HepG2 (cell line): Measurements from ENCODE around the gene GFPT1. TPM values are rescaled to one million over a fixed set of nuclear protein-coding genes. Genes with fewer than 3 reads are reported as not detected.

Source experiments
- HDAC6 ChIP-seq: fragments of 200-600 bp; sonication (generic); IDR thresholded peaks from 2 replicates; pipeline ENCODE4 v1.7.0; 2017; ENCODE audit warnings: mild to moderate bottlenecking, antibody characterized with exemption, low read length, low read depth
- HNF4G ChIP-seq, 2 experiments: sonication (generic) in 1 of 2; formaldehyde crosslinking in 1 of 2; IDR thresholded peaks; 2 replicates each; pipeline versions ENCODE4 v1.4.0 to v1.6.1; 2011 to 2020; ENCODE audit warnings: borderline replicate concordance in 2 of 2, low read depth in 2 of 2, mild to moderate bottlenecking in 2 of 2, low read length in 1 of 2, missing genetic modification reagents in 1 of 2, moderate library complexity in 1 of 2
- IKZF5 ChIP-seq: IDR thresholded peaks from 2 replicates; pipeline ENCODE4 v1.6.1; 2018; ENCODE audit warnings: missing genetic modification reagents, mild to moderate bottlenecking, missing compliant biosample characterization
- JUND ChIP-seq: sonication (generic); formaldehyde crosslinking; IDR thresholded peaks from 2 replicates; pipeline ENCODE4 v1.8.0; 2022; ENCODE audit warnings: mild to moderate bottlenecking, missing genetic modification reagents
- MLLT10 ChIP-seq: sonication (generic); formaldehyde crosslinking; IDR thresholded peaks from 2 replicates; pipeline ENCODE4 v1.4.0; 2020; ENCODE audit warnings: missing genetic modification reagents
- MXI1 ChIP-seq: IDR thresholded peaks from 3 replicates; pipeline ENCODE4 v1.6.1; 2012; ENCODE audit warnings: low read depth, low read length, inconsistent platforms, borderline replicate concordance
- NR1H2 ChIP-seq: sonication (generic); formaldehyde crosslinking; IDR thresholded peaks from 2 replicates; pipeline ENCODE4 v1.8.1; 2022; ENCODE audit warnings: low read depth, missing genetic modification reagents, borderline replicate concordance
- NR3C1 ChIP-seq: sonication (generic); formaldehyde crosslinking; IDR thresholded peaks from 2 replicates; pipeline ENCODE4 v1.4.0; 2020; ENCODE audit warnings: missing genetic modification reagents
- SOX5 ChIP-seq: IDR thresholded peaks from 2 replicates; pipeline ENCODE4 v1.6.1; 2016; ENCODE audit warnings: borderline replicate concordance
- SRSF4 ChIP-seq: fragments of 200-400 bp; formaldehyde crosslinking; IDR thresholded peaks from one replicate; pipeline ENCODE4 v1.6.1; 2018; ENCODE audit warnings: mild to moderate bottlenecking, low read depth, low read length, moderate library complexity; ENCODE audit not compliant: poor library complexity, severe bottlenecking
- TMF1 ChIP-seq: sonication (generic); formaldehyde crosslinking; IDR thresholded peaks from 2 replicates; pipeline ENCODE4 v1.8.1; 2022; ENCODE audit warnings: low read depth, missing genetic modification reagents
- YEATS2 ChIP-seq: sonication (generic); formaldehyde crosslinking; IDR thresholded peaks from 2 replicates; pipeline ENCODE4 v1.4.0; 2020; ENCODE audit warnings: missing genetic modification reagents, borderline replicate concordance
- ZBTB42 ChIP-seq: sonication (generic); formaldehyde crosslinking; IDR thresholded peaks from 2 replicates; pipeline ENCODE4 v1.5.0; 2020; ENCODE audit warnings: mild to moderate bottlenecking, missing genetic modification reagents
- ZKSCAN1 ChIP-seq: fragments of 150-350 bp; IDR thresholded peaks from 2 replicates; pipeline ENCODE4 v1.6.1; 2014; ENCODE audit warnings: low read length
- ZNF577 ChIP-seq: sonication (generic); formaldehyde crosslinking; IDR thresholded peaks from 2 replicates; pipeline ENCODE4 v1.4.0; 2020; ENCODE audit warnings: mild to moderate bottlenecking, low read depth, missing genetic modification reagents, borderline replicate concordance
- ZNF772 ChIP-seq: sonication (generic); formaldehyde crosslinking; IDR thresholded peaks from 2 replicates; pipeline ENCODE4 v1.5.0; 2020; ENCODE audit warnings: mild to moderate bottlenecking, missing genetic modification reagents
- polyA plus RNA-seq, 8 experiments: library from polyadenylated mRNA; depleted of rRNA in 3 of 8; stranded (reverse) in 7 of 8; unstranded in 1 of 8; fragments of >200 nt; fragmentation: Illumina TruSeq in 4 of 8; extraction: Trizol in 4 of 8; gene quantifications; 2 replicates each; pipeline versions ENCODE4 v1.2.1 to v1.2.3, GENCODE V29; 2011 to 2016; ENCODE audit warnings: low read depth in 4 of 8, missing spikeins in 1 of 8, mixed read lengths in 1 of 8; ENCODE audit not compliant: insufficient read depth in 1 of 8
- total RNA-seq, 5 experiments: library from RNA; depleted of rRNA; stranded (reverse); fragments of >200 nt; fragmentation: Illumina TruSeq; extraction: Trizol; gene quantifications; 2 replicates each; pipeline ENCODE4 v1.2.3, GENCODE V29; 2016; ENCODE audit warnings: low read depth in 1 of 5
- TF ChIP-seq, protein P1 (sequence below): sonication (generic); formaldehyde crosslinking; conservative IDR thresholded peaks from 2 replicates; pipeline ENCODE4 v1.8.1; 2023; ENCODE audit warnings: missing genetic modification reagents
- TF ChIP-seq, protein P2 (sequence below): fragments of 450-650 bp; IDR thresholded peaks from 2 replicates; pipeline ENCODE4 v1.6.1; 2017; ENCODE audit warnings: mild to moderate bottlenecking
- TF ChIP-seq, protein P3 (sequence below): sonication (generic); formaldehyde crosslinking; IDR thresholded peaks from 2 replicates; pipeline ENCODE4 v1.4.0; 2020; ENCODE audit warnings: missing genetic modification reagents, borderline replicate concordance

The GFPT1 gene
- total and polyA plus RNA-seq, 2 of the 13 experiments (the other 11 are each of a cell fraction or from before 2014, with no cell fraction given), result 24.0 to 84.9 TPM

- TF ChIP-seq, protein P1, sequence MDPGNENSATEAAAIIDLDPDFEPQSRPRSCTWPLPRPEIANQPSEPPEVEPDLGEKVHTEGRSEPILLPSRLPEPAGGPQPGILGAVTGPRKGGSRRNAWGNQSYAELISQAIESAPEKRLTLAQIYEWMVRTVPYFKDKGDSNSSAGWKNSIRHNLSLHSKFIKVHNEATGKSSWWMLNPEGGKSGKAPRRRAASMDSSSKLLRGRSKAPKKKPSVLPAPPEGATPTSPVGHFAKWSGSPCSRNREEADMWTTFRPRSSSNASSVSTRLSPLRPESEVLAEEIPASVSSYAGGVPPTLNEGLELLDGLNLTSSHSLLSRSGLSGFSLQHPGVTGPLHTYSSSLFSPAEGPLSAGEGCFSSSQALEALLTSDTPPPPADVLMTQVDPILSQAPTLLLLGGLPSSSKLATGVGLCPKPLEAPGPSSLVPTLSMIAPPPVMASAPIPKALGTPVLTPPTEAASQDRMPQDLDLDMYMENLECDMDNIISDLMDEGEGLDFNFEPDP (CRISPR knock-in tag), result no peak
- TF ChIP-seq TMF1 (CRISPR knock-in tag), result no peak; the same call in 1 of the 2 replicates
- no peak for TF ChIP-seq SRSF4
- TF ChIP-seq NR3C1 (CRISPR knock-in tag), result no peak
- TF ChIP-seq MXI1, result no peak
- no peak for TF ChIP-seq ZKSCAN1
- TF ChIP-seq IKZF5 (CRISPR knock-in tag), result no peak
- TF ChIP-seq, protein P2, sequence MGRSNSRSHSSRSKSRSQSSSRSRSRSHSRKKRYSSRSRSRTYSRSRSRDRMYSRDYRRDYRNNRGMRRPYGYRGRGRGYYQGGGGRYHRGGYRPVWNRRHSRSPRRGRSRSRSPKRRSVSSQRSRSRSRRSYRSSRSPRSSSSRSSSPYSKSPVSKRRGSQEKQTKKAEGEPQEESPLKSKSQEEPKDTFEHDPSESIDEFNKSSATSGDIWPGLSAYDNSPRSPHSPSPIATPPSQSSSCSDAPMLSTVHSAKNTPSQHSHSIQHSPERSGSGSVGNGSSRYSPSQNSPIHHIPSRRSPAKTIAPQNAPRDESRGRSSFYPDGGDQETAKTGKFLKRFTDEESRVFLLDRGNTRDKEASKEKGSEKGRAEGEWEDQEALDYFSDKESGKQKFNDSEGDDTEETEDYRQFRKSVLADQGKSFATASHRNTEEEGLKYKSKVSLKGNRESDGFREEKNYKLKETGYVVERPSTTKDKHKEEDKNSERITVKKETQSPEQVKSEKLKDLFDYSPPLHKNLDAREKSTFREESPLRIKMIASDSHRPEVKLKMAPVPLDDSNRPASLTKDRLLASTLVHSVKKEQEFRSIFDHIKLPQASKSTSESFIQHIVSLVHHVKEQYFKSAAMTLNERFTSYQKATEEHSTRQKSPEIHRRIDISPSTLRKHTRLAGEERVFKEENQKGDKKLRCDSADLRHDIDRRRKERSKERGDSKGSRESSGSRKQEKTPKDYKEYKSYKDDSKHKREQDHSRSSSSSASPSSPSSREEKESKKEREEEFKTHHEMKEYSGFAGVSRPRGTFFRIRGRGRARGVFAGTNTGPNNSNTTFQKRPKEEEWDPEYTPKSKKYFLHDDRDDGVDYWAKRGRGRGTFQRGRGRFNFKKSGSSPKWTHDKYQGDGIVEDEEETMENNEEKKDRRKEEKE, result no peak
- TF ChIP-seq YEATS2, result no peak
- TF ChIP-seq HNF4G (IDR thresholded peaks at IDR 0.05; ENCODE audit: borderline replicate concordance, low read depth, low read length), result peak; percentile 57; the same call in 1 of the 2 replicates
- 0 out of 2 replicates have a peak, but pooled peaks have one; percentile 63 for TF ChIP-seq HNF4G (CRISPR knock-in tag; IDR thresholded peaks at IDR 0.05; ENCODE audit: borderline replicate concordance, low read depth)
- no peak for TF ChIP-seq ZBTB42 (CRISPR knock-in tag)
- TF ChIP-seq ZNF577 (CRISPR knock-in tag), result no peak
- peak; percentile 59; the same call in 1 of the 2 replicates for TF ChIP-seq ZNF772 (CRISPR knock-in tag)
- TF ChIP-seq NR1H2 (CRISPR knock-in tag), result no peak
- no peak for TF ChIP-seq JUND (CRISPR knock-in tag)
- TF ChIP-seq, protein P3, sequence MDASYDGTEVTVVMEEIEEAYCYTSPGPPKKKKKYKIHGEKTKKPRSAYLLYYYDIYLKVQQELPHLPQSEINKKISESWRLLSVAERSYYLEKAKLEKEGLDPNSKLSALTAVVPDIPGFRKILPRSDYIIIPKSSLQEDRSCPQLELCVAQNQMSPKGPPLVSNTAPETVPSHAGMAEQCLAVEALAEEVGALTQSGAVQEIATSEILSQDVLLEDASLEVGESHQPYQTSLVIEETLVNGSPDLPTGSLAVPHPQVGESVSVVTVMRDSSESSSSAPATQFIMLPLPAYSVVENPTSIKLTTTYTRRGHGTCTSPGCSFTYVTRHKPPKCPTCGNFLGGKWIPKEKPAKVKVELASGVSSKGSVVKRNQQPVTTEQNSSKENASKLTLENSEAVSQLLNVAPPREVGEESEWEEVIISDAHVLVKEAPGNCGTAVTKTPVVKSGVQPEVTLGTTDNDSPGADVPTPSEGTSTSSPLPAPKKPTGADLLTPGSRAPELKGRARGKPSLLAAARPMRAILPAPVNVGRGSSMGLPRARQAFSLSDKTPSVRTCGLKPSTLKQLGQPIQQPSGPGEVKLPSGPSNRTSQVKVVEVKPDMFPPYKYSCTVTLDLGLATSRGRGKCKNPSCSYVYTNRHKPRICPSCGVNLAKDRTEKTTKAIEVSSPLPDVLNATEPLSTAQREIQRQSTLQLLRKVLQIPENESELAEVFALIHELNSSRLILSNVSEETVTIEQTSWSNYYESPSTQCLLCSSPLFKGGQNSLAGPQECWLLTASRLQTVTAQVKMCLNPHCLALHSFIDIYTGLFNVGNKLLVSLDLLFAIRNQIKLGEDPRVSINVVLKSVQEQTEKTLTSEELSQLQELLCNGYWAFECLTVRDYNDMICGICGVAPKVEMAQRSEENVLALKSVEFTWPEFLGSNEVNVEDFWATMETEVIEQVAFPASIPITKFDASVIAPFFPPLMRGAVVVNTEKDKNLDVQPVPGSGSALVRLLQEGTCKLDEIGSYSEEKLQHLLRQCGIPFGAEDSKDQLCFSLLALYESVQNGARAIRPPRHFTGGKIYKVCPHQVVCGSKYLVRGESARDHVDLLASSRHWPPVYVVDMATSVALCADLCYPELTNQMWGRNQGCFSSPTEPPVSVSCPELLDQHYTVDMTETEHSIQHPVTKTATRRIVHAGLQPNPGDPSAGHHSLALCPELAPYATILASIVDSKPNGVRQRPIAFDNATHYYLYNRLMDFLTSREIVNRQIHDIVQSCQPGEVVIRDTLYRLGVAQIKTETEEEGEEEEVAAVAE, result no peak; the same call in 1 of the 2 replicates
- TF ChIP-seq SOX5, result peak; percentile 78
- TF ChIP-seq MLLT10 (CRISPR knock-in tag), result no peak
- TF ChIP-seq HDAC6, result 0 out of 2 replicates have a peak, but pooled peaks have one; percentile 21
Observed at GRCh38 chr2:69279931-69280681, 106.9 kb downstream of the GFPT1 start (continued).
